Measurements from ENCODE around the gene NRG3. TPM values are rescaled to one million over a fixed set of nuclear protein-coding genes. Genes with fewer than 3 reads are reported as not detected.

Gene NRG3
- total and polyA plus RNA-seq, 2 donors (not counting 1 experiment from before 2014, with no cell fraction given) = 0.06 TPM; not detected in 1

DNA sequence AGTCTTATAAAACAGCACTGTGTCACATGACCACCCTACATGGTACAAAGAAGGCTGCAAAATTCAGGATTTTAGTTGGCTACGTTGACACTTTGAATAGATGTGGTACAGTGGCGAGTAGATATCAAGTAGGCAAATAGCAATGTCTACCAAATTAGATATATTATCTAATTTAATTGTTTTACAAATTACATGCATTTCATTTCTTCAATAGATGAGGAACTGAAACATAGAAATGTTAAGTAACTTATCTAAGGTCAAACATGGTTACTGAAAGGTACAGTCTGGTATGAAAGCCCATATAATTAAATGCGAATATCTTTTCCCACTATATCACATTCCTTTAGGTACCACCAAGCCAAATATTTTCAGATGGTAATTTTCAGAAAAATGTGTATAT, 972.2 kb downstream of the NRG3 start:
- H3K27me3 Mint-ChIP-seq = no peaks in the 10 kb centered on the region
- DNase-seq = no peak
- H3K79me2 ChIP-seq (ENCODE audit: control insufficient read depth, insufficient read depth, low read length) = no peaks in the 10 kb centered on the region
- H3K4me3 ChIP-seq (ENCODE audit: control extremely low read depth in 1 of 5, extremely low read depth in 1 of 5, insufficient read depth in 1 of 5, low read depth in 2 of 5, low read length in 4 of 5) = no peak overlapping the region
- ChIA-PET CTCF (no interaction called here), POLR2A (no interaction called here)
- H3K27ac ChIP-seq (ENCODE audit: low read length in 2 of 2) = no peak overlapping the region
- intact Hi-C loops (cut with micrococcal nuclease) = no loop called here
- no peaks in the 10 kb centered on the region for H3K27me3 ChIP-seq (replicated peaks in 1 of 4; ENCODE audit: control extremely low read depth in 1 of 4, control insufficient read depth in 3 of 4, insufficient read depth in 4 of 4, low read length in 3 of 4)
- H3K9me3 Mint-ChIP-seq (ENCODE audit: insufficient read depth) = peaks cover 16% of the 10 kb centered on the region
- TF ChIP-seq EZH2 (IDR thresholded peaks at IDR 0.05; ENCODE audit: borderline replicate concordance, insufficient read depth, low read depth, low read length, poor library complexity, severe bottlenecking) = no peak
- TF ChIP-seq, protein P1, sequence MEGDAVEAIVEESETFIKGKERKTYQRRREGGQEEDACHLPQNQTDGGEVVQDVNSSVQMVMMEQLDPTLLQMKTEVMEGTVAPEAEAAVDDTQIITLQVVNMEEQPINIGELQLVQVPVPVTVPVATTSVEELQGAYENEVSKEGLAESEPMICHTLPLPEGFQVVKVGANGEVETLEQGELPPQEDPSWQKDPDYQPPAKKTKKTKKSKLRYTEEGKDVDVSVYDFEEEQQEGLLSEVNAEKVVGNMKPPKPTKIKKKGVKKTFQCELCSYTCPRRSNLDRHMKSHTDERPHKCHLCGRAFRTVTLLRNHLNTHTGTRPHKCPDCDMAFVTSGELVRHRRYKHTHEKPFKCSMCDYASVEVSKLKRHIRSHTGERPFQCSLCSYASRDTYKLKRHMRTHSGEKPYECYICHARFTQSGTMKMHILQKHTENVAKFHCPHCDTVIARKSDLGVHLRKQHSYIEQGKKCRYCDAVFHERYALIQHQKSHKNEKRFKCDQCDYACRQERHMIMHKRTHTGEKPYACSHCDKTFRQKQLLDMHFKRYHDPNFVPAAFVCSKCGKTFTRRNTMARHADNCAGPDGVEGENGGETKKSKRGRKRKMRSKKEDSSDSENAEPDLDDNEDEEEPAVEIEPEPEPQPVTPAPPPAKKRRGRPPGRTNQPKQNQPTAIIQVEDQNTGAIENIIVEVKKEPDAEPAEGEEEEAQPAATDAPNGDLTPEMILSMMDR (IDR thresholded peaks at IDR 0.05) = no peak
- H3K4me1 ChIP-seq (ENCODE audit: control insufficient read depth in 2 of 2, insufficient read depth in 2 of 2, low read length in 2 of 2) = no peaks in the 10 kb centered on the region
- ATAC-seq (ENCODE audit: low read depth) = no peak
- no peaks in the 10 kb centered on the region for H4K20me1 ChIP-seq (ENCODE audit: control insufficient read depth, insufficient read depth, low read length, poor library complexity, severe bottlenecking)
- H3K4me2 ChIP-seq (replicated peaks; ENCODE audit: low read depth, low read length, poor library complexity, severe bottlenecking) = no peak overlapping the region
- H2AFZ ChIP-seq (ENCODE audit: insufficient read depth, low read depth, low read length, poor library complexity, severe bottlenecking) = no peak overlapping the region
- H3K27ac Mint-ChIP-seq = no peak overlapping the region
- no peaks in the 10 kb centered on the region for H3K4me1 Mint-ChIP-seq
- no peak overlapping the region for H3K9ac ChIP-seq (ENCODE audit: low read length)
- no peak overlapping the region for H3K4me3 Mint-ChIP-seq
- H3K36me3 ChIP-seq (replicated peaks in 1 of 2; ENCODE audit: control extremely low read depth in 1 of 2, control insufficient read depth in 1 of 2, extremely low read depth in 1 of 2, insufficient read depth in 2 of 2, low read length in 1 of 2) = no peaks in the 10 kb centered on the region
- H3K9me3 ChIP-seq (ENCODE audit: control extremely low read depth in 1 of 3, control insufficient read depth in 2 of 3, insufficient read depth in 1 of 3, low read length in 2 of 3) = peaks cover 0 to 3% (median 0%) of the 10 kb centered on the region in 3 donors
- WGBS (ENCODE audit: insufficient coverage) = no CpG with 5 or more reads among the region's 3 CpGs

DNA sequence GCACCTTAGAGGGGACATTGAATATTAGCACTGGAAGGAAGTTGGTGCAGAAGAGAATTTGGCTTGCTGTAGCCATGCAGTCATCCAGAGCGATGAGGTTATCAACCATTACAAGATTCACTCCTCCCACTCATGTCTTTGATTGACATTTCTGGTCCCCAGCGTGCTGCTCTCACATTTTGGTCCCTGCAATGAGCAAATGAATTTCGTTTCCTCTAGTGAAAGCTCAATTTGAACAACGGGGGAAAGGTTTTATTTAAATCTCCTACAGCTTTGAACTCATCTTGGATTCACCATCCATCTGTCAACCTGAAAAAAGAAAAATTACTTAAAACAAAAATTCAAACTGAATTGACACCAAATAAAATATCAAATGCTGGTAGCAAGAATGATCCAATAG, 975.2 kb downstream of the NRG3 start:
- 78% methylated on average over 4 of the region's 4 CpGs for WGBS (ENCODE audit: insufficient coverage)
- CTCF ChIA-PET = no interaction called here
- Histone ChIP-seq H3K27me3 (replicated peaks in 1 of 4; ENCODE audit: control extremely low read depth in 1 of 4, control insufficient read depth in 3 of 4, insufficient read depth in 4 of 4, low read length in 3 of 4) (no peaks in the 10 kb centered on the region), H2AFZ (ENCODE audit: insufficient read depth, low read depth, low read length, poor library complexity, severe bottlenecking) (no peak overlapping the region), H4K20me1 (ENCODE audit: control insufficient read depth, insufficient read depth, low read length, poor library complexity, severe bottlenecking) (no peaks in the 10 kb centered on the region), H3K27ac (ENCODE audit: low read length in 2 of 2) (no peak overlapping the region), H3K9me3 (ENCODE audit: control extremely low read depth in 1 of 3, control insufficient read depth in 2 of 3, insufficient read depth in 1 of 3, low read length in 2 of 3) (peaks cover 0 to 3% (median 0%) of the 10 kb centered on the region in 3 donors), H3K4me2 (replicated peaks; ENCODE audit: low read depth, low read length, poor library complexity, severe bottlenecking) (no peak overlapping the region), H3K79me2 (ENCODE audit: control insufficient read depth, insufficient read depth, low read length) (no peaks in the 10 kb centered on the region), H3K4me1 (ENCODE audit: control insufficient read depth in 2 of 2, insufficient read depth in 2 of 2, low read length in 2 of 2) (no peaks in the 10 kb centered on the region), H3K4me3 (ENCODE audit: control extremely low read depth in 1 of 5, extremely low read depth in 1 of 5, insufficient read depth in 1 of 5, low read depth in 2 of 5, low read length in 4 of 5) (no peak overlapping the region), H3K9ac (ENCODE audit: low read length) (no peak overlapping the region), H3K36me3 (replicated peaks in 1 of 2; ENCODE audit: control extremely low read depth in 1 of 2, control insufficient read depth in 1 of 2, extremely low read depth in 1 of 2, insufficient read depth in 2 of 2, low read length in 1 of 2) (no peaks in the 10 kb centered on the region)
- no peak overlapping the region for H3K27ac Mint-ChIP-seq
- H3K4me1 Mint-ChIP-seq = no peaks in the 10 kb centered on the region
- peaks cover 20% of the 10 kb centered on the region for H3K9me3 Mint-ChIP-seq (ENCODE audit: insufficient read depth)
- ATAC-seq (ENCODE audit: low read depth) = no peak
- H3K27me3 Mint-ChIP-seq = no peaks in the 10 kb centered on the region
- POLR2A ChIA-PET = no interaction called here
- intact Hi-C loops (cut with micrococcal nuclease) = no loop called here
- TF ChIP-seq, protein P1 (IDR thresholded peaks at IDR 0.05) = no peak
- TF ChIP-seq EZH2 (IDR thresholded peaks at IDR 0.05; ENCODE audit: borderline replicate concordance, insufficient read depth, low read depth, low read length, poor library complexity, severe bottlenecking) = no peak
- no peak overlapping the region for H3K4me3 Mint-ChIP-seq
- DNase-seq = no peak
